ENCODE data around the gene PTCSC3.

Gene PTCSC3

DNA sequence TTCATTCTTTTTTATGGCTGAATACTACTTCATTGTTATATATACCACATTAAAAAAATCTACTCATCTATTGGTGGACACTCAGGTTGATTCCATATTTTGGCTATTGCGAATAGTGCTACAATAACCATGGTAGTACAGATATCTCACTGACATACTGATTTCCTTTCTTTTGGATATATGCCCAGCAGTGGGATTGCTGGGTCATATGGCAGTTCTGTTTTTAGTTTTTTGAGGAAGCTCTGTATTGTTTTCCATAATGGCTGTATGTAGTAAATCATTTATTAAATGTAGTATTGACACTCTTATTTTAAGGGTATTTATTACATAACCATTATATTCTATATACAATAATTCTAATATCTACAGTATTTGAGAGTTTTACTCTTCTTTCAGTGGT, 43.7 kb downstream of the PTCSC3 start:
- TF ChIP-seq EZH2phosphoT487 (IDR thresholded peaks at IDR 0.05; ENCODE audit: borderline replicate concordance, low read length), result no peak
- TF ChIP-seq, protein P1, sequence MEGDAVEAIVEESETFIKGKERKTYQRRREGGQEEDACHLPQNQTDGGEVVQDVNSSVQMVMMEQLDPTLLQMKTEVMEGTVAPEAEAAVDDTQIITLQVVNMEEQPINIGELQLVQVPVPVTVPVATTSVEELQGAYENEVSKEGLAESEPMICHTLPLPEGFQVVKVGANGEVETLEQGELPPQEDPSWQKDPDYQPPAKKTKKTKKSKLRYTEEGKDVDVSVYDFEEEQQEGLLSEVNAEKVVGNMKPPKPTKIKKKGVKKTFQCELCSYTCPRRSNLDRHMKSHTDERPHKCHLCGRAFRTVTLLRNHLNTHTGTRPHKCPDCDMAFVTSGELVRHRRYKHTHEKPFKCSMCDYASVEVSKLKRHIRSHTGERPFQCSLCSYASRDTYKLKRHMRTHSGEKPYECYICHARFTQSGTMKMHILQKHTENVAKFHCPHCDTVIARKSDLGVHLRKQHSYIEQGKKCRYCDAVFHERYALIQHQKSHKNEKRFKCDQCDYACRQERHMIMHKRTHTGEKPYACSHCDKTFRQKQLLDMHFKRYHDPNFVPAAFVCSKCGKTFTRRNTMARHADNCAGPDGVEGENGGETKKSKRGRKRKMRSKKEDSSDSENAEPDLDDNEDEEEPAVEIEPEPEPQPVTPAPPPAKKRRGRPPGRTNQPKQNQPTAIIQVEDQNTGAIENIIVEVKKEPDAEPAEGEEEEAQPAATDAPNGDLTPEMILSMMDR (IDR thresholded peaks at IDR 0.05; ENCODE audit: low read depth, low read length, poor library complexity, severe bottlenecking), result no peak
- Histone ChIP-seq H3K27me3 (ENCODE audit: control insufficient read depth, low read length) (no peaks in the 10 kb centered on the region), H3K9me2 (replicated peaks; ENCODE audit: control insufficient read depth, low read length) (no peaks in the 10 kb centered on the region), H3K27ac (ENCODE audit: low read depth, low read length) (no peak overlapping the region), H3K4me3 (ENCODE audit: low read length) (no peak overlapping the region), H3F3A (ENCODE audit: control insufficient read depth, insufficient read depth) (no peaks in the 10 kb centered on the region), H4K20me1 (ENCODE audit: control insufficient read depth, insufficient read depth, low read depth, low read length) (no peaks in the 10 kb centered on the region), H3K36me3 (ENCODE audit: control insufficient read depth, low read length) (no peaks in the 10 kb centered on the region), H3K4me1 (ENCODE audit: control insufficient read depth, low read length) (no peaks in the 10 kb centered on the region), H3K9me3 (ENCODE audit: control insufficient read depth, insufficient read depth, low read length) (no peaks in the 10 kb centered on the region), H3K4me2 (ENCODE audit: low read length) (no peak overlapping the region), H3K79me2 (ENCODE audit: control insufficient read depth, low read length) (no peaks in the 10 kb centered on the region)

DNA sequence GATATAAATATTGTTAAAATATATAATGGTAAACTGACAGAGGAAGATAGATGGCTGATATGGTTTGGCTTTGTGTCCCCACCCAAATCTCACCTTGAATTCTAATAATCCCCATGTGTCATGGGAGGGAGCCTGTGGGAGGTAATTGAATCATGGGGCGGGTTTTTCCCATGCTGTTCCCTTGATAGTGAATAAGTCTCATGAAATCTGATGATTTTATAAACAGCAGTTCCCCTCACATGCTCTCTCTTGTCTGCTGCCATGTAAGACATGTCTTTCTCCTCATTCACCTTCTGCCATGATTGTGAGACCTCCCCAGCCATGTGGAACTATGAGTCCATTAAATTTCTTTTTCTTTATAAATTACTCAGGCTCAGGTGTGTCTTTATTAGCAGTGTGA, 46.3 kb downstream of the PTCSC3 start:
- no peak overlapping the region for H3K4me2 ChIP-seq (ENCODE audit: low read length)
- no peaks in the 10 kb centered on the region for H3K79me2 ChIP-seq (ENCODE audit: control insufficient read depth, low read length)
- H3K27me3 ChIP-seq (ENCODE audit: control insufficient read depth, low read length), result no peaks in the 10 kb centered on the region
- H3K4me3 ChIP-seq (ENCODE audit: low read length), result no peak overlapping the region
- TF ChIP-seq, protein P1 (IDR thresholded peaks at IDR 0.05; ENCODE audit: low read depth, low read length, poor library complexity, severe bottlenecking), result no peak
- TF ChIP-seq EZH2phosphoT487 (IDR thresholded peaks at IDR 0.05; ENCODE audit: borderline replicate concordance, low read length), result no peak
- H3K4me1 ChIP-seq (ENCODE audit: control insufficient read depth, low read length), result no peaks in the 10 kb centered on the region
- H3K9me2 ChIP-seq (replicated peaks; ENCODE audit: control insufficient read depth, low read length), result no peaks in the 10 kb centered on the region
- H4K20me1 ChIP-seq (ENCODE audit: control insufficient read depth, insufficient read depth, low read depth, low read length), result no peaks in the 10 kb centered on the region
- H3K27ac ChIP-seq (ENCODE audit: low read depth, low read length), result no peak overlapping the region
- H3K36me3 ChIP-seq (ENCODE audit: control insufficient read depth, low read length), result no peaks in the 10 kb centered on the region
- H3K9me3 ChIP-seq (ENCODE audit: control insufficient read depth, insufficient read depth, low read length), result no peaks in the 10 kb centered on the region
- no peaks in the 10 kb centered on the region for H3F3A ChIP-seq (ENCODE audit: control insufficient read depth, insufficient read depth)

DNA sequence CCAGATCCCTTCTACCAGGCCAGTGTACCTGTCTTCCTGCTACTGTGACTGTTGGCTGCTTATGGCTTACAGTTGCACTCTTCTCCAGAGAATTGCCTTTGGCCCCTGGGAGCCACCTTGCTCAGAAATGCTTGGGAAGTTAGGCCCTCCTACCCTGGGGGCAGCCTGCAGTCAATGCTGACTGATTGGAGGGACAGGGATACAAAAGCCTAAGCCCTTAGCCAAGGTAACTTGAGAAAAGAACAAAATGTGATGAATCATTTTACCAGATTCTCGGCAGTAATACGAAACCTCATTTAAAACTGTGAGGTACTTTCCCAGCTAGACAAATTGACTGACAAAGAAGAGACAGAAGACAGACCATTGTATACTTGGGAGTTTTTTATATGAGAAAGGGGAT, 47.3 kb downstream of the PTCSC3 start:
- H3K4me2 ChIP-seq (ENCODE audit: low read length), result no peak overlapping the region
- no peaks in the 10 kb centered on the region for H3F3A ChIP-seq (ENCODE audit: control insufficient read depth, insufficient read depth)
- H3K36me3 ChIP-seq (ENCODE audit: control insufficient read depth, low read length), result no peaks in the 10 kb centered on the region
- no peak overlapping the region for H3K4me3 ChIP-seq (ENCODE audit: low read length)
- H3K4me1 ChIP-seq (ENCODE audit: control insufficient read depth, low read length), result no peaks in the 10 kb centered on the region
- no peaks in the 10 kb centered on the region for H3K9me2 ChIP-seq (replicated peaks; ENCODE audit: control insufficient read depth, low read length)
- no peak for TF ChIP-seq EZH2phosphoT487 (IDR thresholded peaks at IDR 0.05; ENCODE audit: borderline replicate concordance, low read length)
- TF ChIP-seq, protein P1 (IDR thresholded peaks at IDR 0.05; ENCODE audit: low read depth, low read length, poor library complexity, severe bottlenecking), result no peak
- H3K9me3 ChIP-seq (ENCODE audit: control insufficient read depth, insufficient read depth, low read length), result no peaks in the 10 kb centered on the region
- H3K27ac ChIP-seq (ENCODE audit: low read depth, low read length), result no peak overlapping the region
- H4K20me1 ChIP-seq (ENCODE audit: control insufficient read depth, insufficient read depth, low read depth, low read length), result no peaks in the 10 kb centered on the region
- no peaks in the 10 kb centered on the region for H3K27me3 ChIP-seq (ENCODE audit: control insufficient read depth, low read length)
- no peaks in the 10 kb centered on the region for H3K79me2 ChIP-seq (ENCODE audit: control insufficient read depth, low read length)

DNA sequence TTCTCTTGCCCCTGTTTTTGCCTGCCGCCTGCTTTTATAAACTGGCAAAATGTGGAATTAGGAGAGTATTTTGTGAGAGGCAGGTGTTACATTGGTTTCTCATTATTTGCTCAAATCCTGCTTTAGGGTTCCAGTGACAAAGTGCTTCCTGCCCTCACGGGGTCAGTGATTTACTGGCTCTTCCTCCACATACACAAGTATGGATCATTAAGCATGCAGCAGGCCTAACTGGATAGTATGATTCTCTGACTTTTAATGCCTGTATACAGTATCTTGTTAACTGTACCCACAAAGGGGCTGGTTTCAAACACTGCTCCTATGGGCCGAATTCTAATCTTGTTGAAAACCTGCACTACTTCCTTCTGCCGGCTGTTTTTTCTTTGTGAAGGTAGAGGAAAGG, 63.2 kb downstream of the PTCSC3 start:
- Histone ChIP-seq H3K9me2 (replicated peaks; ENCODE audit: control insufficient read depth, low read length) (no peaks in the 10 kb centered on the region), H3K4me1 (ENCODE audit: control insufficient read depth, low read length) (no peaks in the 10 kb centered on the region), H3K4me3 (ENCODE audit: low read length) (no peak overlapping the region), H3K4me2 (ENCODE audit: low read length) (no peak overlapping the region), H3K79me2 (ENCODE audit: control insufficient read depth, low read length) (no peaks in the 10 kb centered on the region), H3K9me3 (ENCODE audit: control insufficient read depth, insufficient read depth, low read length) (no peaks in the 10 kb centered on the region), H3F3A (ENCODE audit: control insufficient read depth, insufficient read depth) (no peaks in the 10 kb centered on the region), H3K27me3 (ENCODE audit: control insufficient read depth, low read length) (peaks cover 8% of the 10 kb centered on the region; the same call in 1 of the 2 replicates), H4K20me1 (ENCODE audit: control insufficient read depth, insufficient read depth, low read depth, low read length) (no peaks in the 10 kb centered on the region), H3K36me3 (ENCODE audit: control insufficient read depth, low read length) (no peaks in the 10 kb centered on the region), H3K27ac (ENCODE audit: low read depth, low read length) (no peak overlapping the region)
- TF ChIP-seq EZH2phosphoT487 (IDR thresholded peaks at IDR 0.05; ENCODE audit: borderline replicate concordance, low read length), result no peak
- TF ChIP-seq, protein P1 (IDR thresholded peaks at IDR 0.05; ENCODE audit: low read depth, low read length, poor library complexity, severe bottlenecking), result no peak

Measured in DOHH2 (cell line).